Left cardiac atrium (tissue), 4 donors: ENCODE data around the gene DBP. TPM values are rescaled to one million over a fixed set of nuclear protein-coding genes. Genes with fewer than 3 reads are reported as not detected.

Source experiments
- ATAC-seq, 2 donors: fragments of 200-7000 bp; cut with Tn5 transposase; one replicate each; pipeline ENCODE4 v1.9.1; 2020; ENCODE audit warnings: mild to moderate bottlenecking in 2 of 2, moderate library complexity in 2 of 2
- DNase-seq: peaks from one replicate; pipeline ENCODE4 v3.0.0-alpha.2; 2020
- intact Hi-C, 2 donors: fragments of 100-400 bp; cut with DNase I; formaldehyde crosslinking; loops; one replicate each; pipeline versions ENCODE4 v1.14.1 to v1.15.1; 2022 to 2023
- total RNA-seq, 2 donors: library from RNA; stranded (reverse); fragmentation: NEBNext Ultra II Directional; extraction: Animal tissue kit (Norgen Biotek cat#: 25700); gene quantifications; one replicate each; pipeline ENCODE4 v1.2.1, GENCODE V29; 2021
- donor health status: DM: no; HTN: yes; CAD: no.
- donor health status: DM: no; HTN: yes; CAD: no; lungs with severe emphysema.
- donor health status: DM: yes; HTN: yes; CAD: no.
- donor health status: Dilated cardiomyopathy.

Gene DBP
- total RNA-seq, 2 donors from 2014 or later: 2.0 to 15.1 TPM

GRCh38 chr19:48603449-48603848 is 33.7 kb downstream of the DBP start:
- intact Hi-C loops: no loop called here
- ATAC-seq (no peak), DNase-seq (no peak)

GRCh38 chr19:48603001-48603400 is 34.2 kb downstream of the DBP start:
- no peak for ATAC-seq
- intact Hi-C loops: no loop called here
- DNase-seq: no peak

- DNase-seq: no peak
- intact Hi-C loops: no loop called here
- no peak for ATAC-seq
These were observed 36.3 kb downstream of the DBP start for GRCh38 chr19:48600679-48601417.

GRCh38 chr19:48598996-48599700 is 38.0 kb downstream of the DBP start:
- intact Hi-C loops: no loop called here
- DNase-seq (no peak), ATAC-seq (no peak)

GRCh38 chr19:48596679-48597465 is 40.3 kb downstream of the DBP start:
- ATAC-seq (no peak), DNase-seq (no peak)
- intact Hi-C loops: no loop called here

- ATAC-seq (no peak), DNase-seq (no peak)
- intact Hi-C loops: no loop called here
These were observed 40.9 kb downstream of the DBP start for GRCh38 chr19:48596237-48596636.

GRCh38 chr19:48595833-48596232 is 41.3 kb downstream of the DBP start:
- ATAC-seq (no peak), DNase-seq (no peak)
- intact Hi-C loops: no loop called here

GRCh38 chr19:48595171-48595570 is 42.0 kb downstream of the DBP start:
- DNase-seq (no peak), ATAC-seq (no peak)
- intact Hi-C loops: no loop called here

- DNase-seq (no peak), ATAC-seq (no peak)
- intact Hi-C loops: no loop called here
These were observed 46.2 kb downstream of the DBP start for GRCh38 chr19:48591021-48591420.

GRCh38 chr19:48588670-48589401 is 48.3 kb downstream of the DBP start:
- peak; percentile 83 to 91 for ATAC-seq
- intact Hi-C loops: loop anchor here (5.0 to 10.0 kb wide), 3 partner anchors 102 to 324 kb away; partner anchors contain the start of gene EMP3 (in 1 of the 2)

GRCh38 chr19:48587387-48587786 is 49.8 kb downstream of the DBP start:
- DNase-seq (no peak), ATAC-seq (no peak)
- intact Hi-C loops: loop anchor here (5.0 to 10.0 kb wide), 3 partner anchors 100 to 323 kb away; partner anchors contain the start of gene EMP3 (in 1 of the 2)

More at GRCh38 chr19:48588670-48589401, 48.3 kb downstream of the DBP start:
- peak; percentile 95 for DNase-seq

- DNase-seq (no peak), ATAC-seq (no peak)
- intact Hi-C loops: loop anchor here (5.0 to 10.0 kb wide), 5 partner anchors 75 to 317 kb away; partner anchors contain the start of gene EMP3 (in 1 of the 2)
These were observed 55.0 kb downstream of the DBP start for GRCh38 chr19:48582168-48582567.

Other genes with a start within 250 kb of the DBP start
- 100 to 1,000 TPM in 1 of 2 donors, 10 to 100 TPM in 1; 81.4 to 103 TPM for gene KDELR1, start 245.8 kb downstream of the DBP start, total RNA-seq
- gene GRIN2D, start 243.7 kb downstream of the DBP start, total RNA-seq: under 1 TPM; 0.39 to 0.47 TPM
- 10 to 100 TPM; 18.1 to 24.9 TPM for gene GRWD1, start 191.4 kb downstream of the DBP start, total RNA-seq
- gene KCNJ14, start 181.8 kb downstream of the DBP start, total RNA-seq: under 1 TPM; 0.27 to 0.60 TPM
- 10 to 100 TPM; 29.0 to 32.5 TPM for gene CYTH2, start 168.0 kb downstream of the DBP start, total RNA-seq
- 1 to 10 TPM; 2.0 to 2.9 TPM for gene LMTK3, start 125.5 kb downstream of the DBP start, total RNA-seq
- gene SULT2B1, start 85.2 kb downstream of the DBP start, total RNA-seq: under 1 TPM; 0.39 to 0.71 TPM
- gene SPACA4, start 30.6 kb downstream of the DBP start, total RNA-seq: not detected
- under 1 TPM in 1 of 2 donors, not detected in 1; 0.32 TPM for gene FAM83E, start 22.3 kb downstream of the DBP start, total RNA-seq
- 100 to 1,000 TPM; 674 to 678 TPM for gene RPL18, start 18.2 kb downstream of the DBP start, total RNA-seq
- 1 to 10 TPM; 9.0 to 9.3 TPM for gene SPHK2, start 17.9 kb downstream of the DBP start, total RNA-seq
- gene CA11, start 8.8 kb upstream of the DBP start, total RNA-seq: 1 to 10 TPM; 7.1 to 7.7 TPM
- gene NTN5, start 35.6 kb upstream of the DBP start, total RNA-seq: under 1 TPM; 0.21 to 0.27 TPM
- gene FUT2, start 58.6 kb upstream of the DBP start, total RNA-seq: not detected
- 1 to 10 TPM; 1.6 to 3.2 TPM for gene MAMSTR, start 82.3 kb upstream of the DBP start, total RNA-seq
- 10 to 100 TPM; 14.9 to 23.8 TPM for gene RASIP1, start 103.2 kb upstream of the DBP start, total RNA-seq
- under 1 TPM; 0.29 to 0.92 TPM for gene IZUMO1, start 109.5 kb upstream of the DBP start, total RNA-seq
- gene FUT1, start 115.3 kb upstream of the DBP start, total RNA-seq: 1 to 10 TPM; 2.1 to 3.5 TPM
- gene FGF21, start 118.1 kb upstream of the DBP start, total RNA-seq: not detected
- gene BCAT2, start 173.7 kb upstream of the DBP start, total RNA-seq: 10 to 100 TPM; 29.8 to 37.7 TPM
- gene HSD17B14, start 199.1 kb upstream of the DBP start, total RNA-seq: 1 to 10 TPM; 2.8 to 5.4 TPM
- 10 to 100 TPM; 29.6 to 67.1 TPM for gene PLEKHA4, start 231.2 kb upstream of the DBP start, total RNA-seq
- gene PPP1R15A, start 235.0 kb upstream of the DBP start, total RNA-seq: 10 to 100 TPM; 67.2 to 78.6 TPM